SW480 (cell line): ENCODE data around the gene KMT2A.

Source experiments
- DNase-seq: peaks from one replicate; pipeline ENCODE4 v3.0.0-alpha.2; 2016; ENCODE audit warnings: low spot score

Gene KMT2A

GRCh38 chr11:118488480-118489109 is 52.3 kb downstream of the KMT2A start:
- DNase-seq: peak; percentile 81

- no peak for DNase-seq
Measured at GRCh38 chr11:118491041-118491440, 54.7 kb downstream of the KMT2A start.

DNA sequence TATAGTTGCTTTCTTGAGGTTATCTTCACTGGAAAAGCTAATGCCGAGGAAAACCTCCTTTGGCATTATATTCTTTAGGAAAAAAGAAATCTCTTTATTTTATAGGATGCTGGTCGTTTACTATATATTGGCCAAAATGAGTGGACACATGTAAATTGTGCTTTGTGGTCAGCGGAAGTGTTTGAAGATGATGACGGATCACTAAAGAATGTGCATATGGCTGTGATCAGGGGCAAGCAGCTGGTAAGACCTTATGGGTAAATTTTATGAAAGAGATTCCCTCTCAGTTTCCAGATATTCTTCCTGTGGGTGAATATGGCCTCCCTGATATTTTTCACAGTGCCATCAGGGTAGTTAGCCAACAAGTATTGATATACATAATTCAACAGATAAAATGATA is 61.5 kb downstream of the KMT2A start:
- peak; percentile 82 for DNase-seq

- DNase-seq: no peak
Measured at GRCh38 chr11:118503216-118503615, 66.9 kb downstream of the KMT2A start.

DNA sequence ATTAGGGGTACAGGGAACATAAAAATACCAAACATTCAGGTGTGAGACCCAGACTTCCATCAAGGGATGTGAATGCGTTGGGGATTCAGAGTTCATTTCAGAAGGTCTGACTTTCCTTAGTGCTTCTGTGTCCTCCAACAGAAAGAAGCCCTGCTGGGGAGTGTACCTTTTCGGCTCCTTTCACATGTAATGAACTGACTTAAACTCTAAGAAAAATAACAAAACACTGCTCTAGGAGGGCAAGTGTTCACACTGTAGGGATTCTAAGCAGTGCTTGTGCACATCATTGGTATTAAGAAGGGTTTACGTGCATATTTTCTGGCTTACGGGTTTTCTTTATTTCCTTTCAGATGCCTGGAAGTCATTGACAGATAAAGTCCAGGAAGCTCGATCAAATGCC is 75.3 kb downstream of the KMT2A start:
- DNase-seq: no peak

GRCh38 chr11:118514103-118514502 is 77.8 kb downstream of the KMT2A start:
- no peak for DNase-seq

- DNase-seq: no peak
Measured at GRCh38 chr11:118519549-118519948, 83.3 kb downstream of the KMT2A start.

DNA sequence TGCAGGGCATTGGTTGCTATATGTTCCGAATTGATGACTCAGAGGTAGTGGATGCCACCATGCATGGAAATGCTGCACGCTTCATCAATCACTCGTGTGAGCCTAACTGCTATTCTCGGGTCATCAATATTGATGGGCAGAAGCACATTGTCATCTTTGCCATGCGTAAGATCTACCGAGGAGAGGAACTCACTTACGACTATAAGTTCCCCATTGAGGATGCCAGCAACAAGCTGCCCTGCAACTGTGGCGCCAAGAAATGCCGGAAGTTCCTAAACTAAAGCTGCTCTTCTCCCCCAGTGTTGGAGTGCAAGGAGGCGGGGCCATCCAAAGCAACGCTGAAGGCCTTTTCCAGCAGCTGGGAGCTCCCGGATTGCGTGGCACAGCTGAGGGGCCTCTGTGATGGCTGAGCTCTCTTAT is 85.6 kb downstream of the KMT2A start:
- no peak for DNase-seq

DNA sequence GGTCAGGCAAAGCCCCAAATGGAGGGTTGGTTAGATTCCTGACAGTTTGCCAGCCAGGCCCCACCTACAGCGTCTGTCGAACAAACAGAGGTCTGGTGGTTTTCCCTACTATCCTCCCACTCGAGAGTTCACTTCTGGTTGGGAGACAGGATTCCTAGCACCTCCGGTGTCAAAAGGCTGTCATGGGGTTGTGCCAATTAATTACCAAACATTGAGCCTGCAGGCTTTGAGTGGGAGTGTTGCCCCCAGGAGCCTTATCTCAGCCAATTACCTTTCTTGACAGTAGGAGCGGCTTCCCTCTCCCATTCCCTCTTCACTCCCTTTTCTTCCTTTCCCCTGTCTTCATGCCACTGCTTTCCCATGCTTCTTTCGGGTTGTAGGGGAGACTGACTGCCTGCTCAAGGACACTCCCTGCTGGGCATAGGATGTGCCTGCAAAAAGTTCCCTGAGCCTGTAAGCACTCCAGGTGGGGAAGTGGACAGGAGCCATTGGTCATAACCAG is 86.3 kb downstream of the KMT2A start:
- DNase-seq: peak; percentile 56

GRCh38 chr11:118524356-118524755 is 88.1 kb downstream of the KMT2A start:
- no peak for DNase-seq

GRCh38 chr11:118524757-118525470 is 88.6 kb downstream of the KMT2A start:
- DNase-seq: no peak

- DNase-seq: no peak
Measured at GRCh38 chr11:118526688-118527087, 90.4 kb downstream of the KMT2A start.

DNA sequence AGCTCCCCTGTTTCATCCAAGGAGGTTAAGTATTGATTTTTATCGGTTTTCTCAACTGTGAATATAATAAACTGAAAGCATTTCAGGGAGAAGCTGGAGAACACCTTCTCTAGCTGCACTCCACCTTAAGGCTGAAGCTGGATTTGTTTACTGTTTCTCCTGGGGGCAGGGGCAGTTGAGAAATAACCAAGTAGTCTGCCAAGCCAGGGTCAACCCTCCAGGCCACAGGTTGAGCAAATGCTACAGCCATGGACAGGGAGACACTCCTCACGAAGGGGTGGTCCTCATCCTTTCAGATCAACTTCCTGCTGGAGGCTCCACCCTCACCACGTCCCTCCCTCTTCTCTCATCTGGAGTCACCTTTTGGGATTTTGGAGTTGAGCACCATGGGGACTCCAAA is 90.8 kb downstream of the KMT2A start, which contains the start of gene TTC36:
TTC36 (plus strand) TSS at position 366 of the 400 bp plus-strand sequence; CDS start at position 387, 21 bp downstream.
- no peak for DNase-seq

DNA sequence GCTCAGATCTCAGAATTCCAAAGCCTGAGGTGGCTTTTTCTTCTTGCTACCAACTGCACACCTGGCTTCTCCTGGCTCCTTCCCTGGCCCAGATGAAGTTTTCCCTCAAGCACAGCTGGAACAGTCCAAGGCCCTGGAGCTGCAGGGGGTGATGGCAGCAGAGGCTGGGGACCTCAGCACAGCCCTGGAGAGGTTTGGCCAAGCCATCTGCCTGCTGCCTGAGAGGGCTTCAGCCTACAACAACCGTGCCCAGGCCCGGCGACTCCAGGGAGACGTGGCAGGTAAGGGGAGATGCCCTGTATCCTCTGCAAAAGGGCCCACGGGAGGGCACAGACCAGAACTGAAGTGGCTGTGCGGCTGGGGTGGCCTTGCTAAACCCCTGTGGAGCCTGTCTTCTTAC is 92.2 kb downstream of the KMT2A start:
- no peak for DNase-seq

GRCh38 chr11:118529584-118530175 is 93.4 kb downstream of the KMT2A start:
- no peak for DNase-seq

GRCh38 chr11:118530180-118530682 is 93.9 kb downstream of the KMT2A start:
- DNase-seq: peak; percentile 33

GRCh38 chr11:118530683-118531596 is 94.6 kb downstream of the KMT2A start, which contains the start of gene TMEM25:
Gene TMEM25 (plus strand): TSS chr11:118531192. CDS start chr11:118531802, 610 bp downstream.
- DNase-seq: peak; percentile 55

DNA sequence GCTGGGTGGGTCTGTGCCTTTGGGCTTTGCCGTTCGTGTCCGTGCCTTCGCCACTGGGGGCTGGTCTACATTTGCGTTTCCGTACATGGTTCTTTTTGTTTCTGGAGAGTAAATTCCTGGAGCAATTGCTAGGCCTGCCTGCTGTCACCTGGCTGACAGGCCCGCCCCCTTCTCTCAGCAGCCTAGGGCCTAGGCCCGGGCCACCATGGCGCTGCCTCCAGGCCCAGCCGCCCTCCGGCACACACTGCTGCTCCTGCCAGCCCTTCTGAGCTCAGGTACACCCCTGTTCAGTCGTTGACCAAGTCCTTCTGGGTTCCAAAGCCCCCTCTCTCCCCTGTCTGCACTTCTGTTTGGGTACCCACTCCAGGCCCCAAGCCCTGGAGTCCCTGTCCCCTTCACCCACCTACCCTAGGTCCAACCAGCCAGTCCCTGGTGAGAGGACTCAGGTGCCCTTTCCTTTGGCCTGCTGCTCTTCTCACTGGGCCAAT is 95.3 kb downstream of the KMT2A start:
- DNase-seq: no peak

GRCh38 chr11:118532091-118532490 is 95.8 kb downstream of the KMT2A start:
- DNase-seq: no peak

DNA sequence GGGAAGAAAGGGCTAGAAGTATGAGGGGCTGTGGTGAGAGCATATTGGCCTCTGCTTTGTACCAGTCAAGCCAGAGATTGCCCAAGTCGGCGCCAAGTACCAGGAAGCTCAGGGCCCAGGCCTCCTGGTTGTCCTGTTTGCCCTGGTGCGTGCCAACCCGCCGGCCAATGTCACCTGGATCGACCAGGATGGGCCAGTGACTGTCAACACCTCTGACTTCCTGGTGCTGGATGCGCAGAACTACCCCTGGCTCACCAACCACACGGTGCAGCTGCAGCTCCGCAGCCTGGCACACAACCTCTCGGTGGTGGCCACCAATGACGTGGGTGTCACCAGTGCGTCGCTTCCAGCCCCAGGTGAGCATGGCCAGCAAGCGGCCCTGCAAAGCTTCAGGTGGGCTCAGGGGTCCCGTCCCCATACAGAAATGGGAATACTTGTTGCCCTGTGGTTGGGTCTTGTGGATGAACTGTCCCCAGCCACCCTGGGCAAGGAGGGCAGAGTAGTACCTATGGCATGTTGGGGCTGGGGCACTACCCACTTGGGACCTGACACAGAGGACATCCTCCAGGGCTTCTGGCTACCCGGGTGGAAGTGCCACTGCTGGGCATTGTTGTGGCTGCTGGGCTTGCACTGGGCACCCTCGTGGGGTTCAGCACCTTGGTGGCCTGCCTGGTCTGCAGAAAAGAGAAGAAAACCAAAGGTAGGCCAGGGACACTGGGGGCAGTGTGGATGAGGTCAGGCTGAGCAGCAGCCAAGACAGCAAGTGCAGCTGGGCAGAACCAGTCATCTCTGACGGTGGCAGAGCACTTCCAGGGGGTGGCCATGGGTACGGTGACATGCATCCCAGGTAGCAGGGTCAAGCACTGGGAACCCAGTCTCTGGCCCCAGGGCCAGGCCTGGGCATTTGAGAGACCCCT is 96.8 kb downstream of the KMT2A start:
- DNase-seq: no peak
